ENCODE data around the gene PTH2R.
"Not testable (repeated sequence)": the region's sequence is repeated elsewhere in the genome, so short reads cannot be mapped to it uniquely, and the experiment has no call there.

Gene PTH2R

GRCh38 chr2:208406474-208407451 is at the start of gene PTH2R:
Gene PTH2R (plus strand): TSS chr2:208406792. CDS start chr2:208407044, 252 bp downstream.
- DNase-seq: no peak

- DNase-seq: no peak
Observed at GRCh38 chr2:208356846-208357574, 49.6 kb upstream of the PTH2R start.

GRCh38 chr2:208358758-208359631 is 47.6 kb upstream of the PTH2R start:
- no peak for DNase-seq

GRCh38 chr2:208359632-208359986 is 47.0 kb upstream of the PTH2R start:
- DNase-seq: no peak

DNA sequence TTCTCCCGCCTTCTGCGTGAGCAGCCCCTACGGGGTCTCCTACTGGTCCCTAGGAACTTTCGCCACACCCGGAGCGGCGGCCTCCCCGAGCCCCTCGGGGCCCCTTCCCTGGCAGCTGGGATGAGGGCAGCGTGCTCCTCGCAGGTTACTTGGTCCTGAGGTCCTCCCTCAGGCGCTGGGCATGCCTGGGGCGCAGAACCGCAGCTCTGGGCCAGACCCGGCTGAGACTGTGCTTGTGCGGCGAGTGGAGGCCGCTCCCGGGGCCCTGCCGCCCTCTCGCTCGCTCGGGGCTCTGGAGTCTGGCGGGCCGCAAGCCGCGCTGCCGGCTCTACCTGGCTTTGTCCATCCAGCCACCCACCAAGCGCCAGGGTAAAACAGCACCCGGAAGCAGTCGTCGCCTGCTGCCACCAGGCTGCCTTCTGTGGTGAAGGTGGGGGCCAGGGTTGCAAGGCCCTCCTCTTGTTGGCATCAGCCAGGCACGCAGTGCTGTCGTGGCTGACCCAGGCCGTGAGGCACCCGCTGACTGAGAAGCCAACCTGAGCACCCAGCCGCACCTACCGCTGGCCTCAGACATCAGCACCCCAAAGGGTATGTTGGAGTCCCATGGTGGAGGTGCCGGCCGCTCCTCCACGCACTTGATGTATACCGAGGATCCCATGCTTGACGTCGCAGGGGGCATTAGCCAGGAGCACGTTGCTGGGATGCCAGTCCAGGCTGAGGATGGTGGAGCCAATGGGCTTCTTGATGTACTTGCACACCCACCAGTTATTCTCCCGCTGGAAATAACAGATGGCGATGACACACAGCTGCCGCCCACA is 46.1 kb upstream of the PTH2R start:
- no peak for DNase-seq

DNA sequence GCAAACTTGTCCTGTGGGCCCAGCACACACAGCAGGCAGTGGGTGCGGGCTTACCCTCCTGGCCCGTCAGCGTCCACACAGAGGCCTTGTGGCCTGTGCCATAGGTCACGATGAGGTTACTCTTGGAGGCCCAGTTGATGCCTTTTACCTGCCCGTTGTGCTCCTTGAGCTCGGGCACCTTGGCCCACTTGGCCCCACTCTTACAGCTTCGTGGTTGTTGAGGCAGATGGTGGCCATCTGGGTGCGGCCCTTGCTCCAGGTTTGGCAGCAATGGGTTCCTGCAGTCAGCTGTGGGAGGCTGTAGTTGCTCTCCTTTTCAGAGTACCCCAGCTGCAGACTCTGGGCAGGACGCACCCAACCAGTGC is 45.5 kb upstream of the PTH2R start:
- DNase-seq: no peak

DNA sequence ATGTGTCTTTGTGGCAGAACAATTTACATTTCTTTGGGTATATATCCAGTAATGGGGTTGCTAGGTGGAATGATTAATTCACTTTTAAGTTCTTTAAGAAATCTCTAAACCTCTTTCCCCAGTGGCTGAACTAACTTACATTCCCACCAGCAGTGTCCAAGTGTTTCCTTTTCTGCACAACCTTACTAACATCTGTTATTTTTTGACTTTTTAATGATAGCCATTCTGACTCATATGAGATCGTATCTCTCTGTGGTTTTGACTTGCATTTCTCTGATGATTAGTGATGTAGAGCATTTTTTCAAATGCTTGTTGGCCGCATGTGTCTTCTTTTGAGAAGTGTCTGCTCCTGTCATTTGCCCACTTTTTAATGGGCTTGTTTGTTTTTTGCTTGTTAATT is 43.1 kb upstream of the PTH2R start:
- DNase-seq: no peak

- DNase-seq: no peak
Observed at GRCh38 chr2:208366215-208367127, 40.1 kb upstream of the PTH2R start.

- DNase-seq: no peak
Observed at GRCh38 chr2:208369091-208369490, 37.5 kb upstream of the PTH2R start.

DNA sequence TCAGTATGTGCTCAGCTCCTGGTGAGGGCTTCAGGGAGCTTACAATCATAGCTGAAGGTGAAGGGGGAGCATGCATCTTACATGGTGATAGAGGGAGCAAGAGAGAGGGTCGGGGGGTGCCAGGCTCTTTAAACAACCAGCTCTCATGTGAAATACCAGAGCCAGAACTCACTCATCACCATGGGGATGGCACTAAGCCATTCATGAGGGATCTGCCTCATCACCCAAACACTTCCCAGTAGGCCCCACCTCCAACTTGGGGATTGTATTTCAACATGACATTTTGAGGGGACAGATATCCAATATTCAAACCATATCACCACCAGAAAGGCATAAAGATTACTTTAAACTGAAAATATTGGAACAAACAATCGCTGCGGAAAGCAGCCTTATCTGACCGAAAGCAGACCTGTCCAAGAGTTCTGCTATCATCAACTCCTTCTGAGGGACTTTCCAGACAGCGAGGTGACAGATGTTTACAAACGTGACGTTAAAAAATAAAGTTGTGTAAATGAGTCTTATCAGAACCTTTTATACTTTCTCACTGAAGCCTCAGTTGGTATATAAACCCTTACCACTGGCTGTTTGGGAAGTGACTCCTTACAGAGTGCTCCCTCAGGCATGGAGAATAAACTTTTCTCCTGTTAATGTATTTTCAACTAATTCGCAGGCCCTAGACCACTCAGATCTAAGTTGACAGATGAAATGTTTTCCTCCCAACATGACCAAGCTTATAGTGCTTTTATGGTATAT is 35.5 kb upstream of the PTH2R start:
- DNase-seq: no peak

GRCh38 chr2:208371634-208371935 is 35.0 kb upstream of the PTH2R start:
- DNase-seq: no peak

GRCh38 chr2:208373460-208374089 is 33.0 kb upstream of the PTH2R start:
- peak; percentile 46 for DNase-seq

DNA sequence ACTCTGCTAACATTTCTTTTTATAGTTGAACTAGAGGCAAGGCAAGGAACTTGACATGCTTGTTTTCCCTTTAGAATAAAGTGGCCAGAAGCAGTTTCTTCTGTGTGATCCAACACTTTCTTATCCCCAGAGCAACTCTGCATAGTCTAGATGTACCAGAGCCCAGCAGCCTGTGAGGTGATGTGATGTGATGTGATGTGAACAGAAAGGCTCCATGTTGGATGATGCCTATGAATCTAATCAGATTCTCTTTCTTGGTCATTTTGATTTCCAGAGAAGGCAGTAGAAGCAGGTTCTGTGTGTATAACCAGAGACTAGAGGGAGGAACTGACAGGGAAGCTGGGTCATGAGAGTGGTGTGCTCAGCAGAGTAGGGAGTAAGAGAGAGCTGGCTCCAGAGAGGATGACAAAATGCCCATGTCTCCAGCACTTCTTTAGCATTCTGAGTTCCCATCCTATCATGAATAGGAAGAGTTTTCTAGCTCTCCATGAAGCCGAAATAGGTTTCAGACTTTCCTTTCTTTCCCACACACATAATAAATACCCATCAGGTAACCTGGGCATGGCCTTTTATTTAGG is 31.0 kb upstream of the PTH2R start:
- no peak for DNase-seq

GRCh38 chr2:208377344-208377860 is 29.2 kb upstream of the PTH2R start:
- DNase-seq: not testable (repeated sequence)

DNA sequence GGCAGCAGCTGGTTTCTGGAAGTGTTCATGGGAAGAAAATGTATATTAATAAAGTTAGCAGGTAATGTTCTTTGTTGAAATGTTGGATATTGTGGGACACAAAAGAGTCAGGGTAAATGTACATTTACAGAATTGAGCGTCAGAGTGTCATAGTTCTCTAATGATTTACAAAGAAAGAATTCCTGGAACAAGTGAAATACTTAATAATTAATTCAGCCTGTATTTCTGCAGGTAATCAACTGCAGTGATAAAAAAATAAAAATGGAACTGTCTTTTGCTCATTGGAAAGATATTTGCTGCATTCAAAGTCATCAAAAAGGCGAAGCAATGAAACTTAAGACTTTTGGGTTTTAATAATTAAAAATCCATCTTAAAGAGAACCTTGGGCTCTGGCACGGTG is 27.4 kb upstream of the PTH2R start:
- no peak for DNase-seq

DNA sequence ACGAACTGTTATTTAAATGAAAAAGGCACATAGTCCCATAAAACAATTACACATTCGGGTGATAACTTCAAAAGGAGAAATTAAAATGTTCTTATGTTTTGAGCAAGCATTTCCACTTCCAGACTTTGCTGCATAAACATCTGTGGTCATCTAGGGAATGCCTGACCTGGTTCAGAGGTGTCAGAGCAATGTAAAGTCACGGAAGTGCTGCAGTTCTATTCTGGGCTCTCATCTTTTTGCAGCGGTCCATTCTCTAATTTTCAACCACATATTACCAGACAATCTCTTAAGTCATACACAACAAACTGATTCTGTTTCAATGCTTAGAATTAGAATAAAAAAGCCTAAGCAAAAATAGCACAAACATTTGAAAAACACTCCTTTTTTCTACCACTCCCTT is 22.0 kb upstream of the PTH2R start:
- DNase-seq: no peak

DNA sequence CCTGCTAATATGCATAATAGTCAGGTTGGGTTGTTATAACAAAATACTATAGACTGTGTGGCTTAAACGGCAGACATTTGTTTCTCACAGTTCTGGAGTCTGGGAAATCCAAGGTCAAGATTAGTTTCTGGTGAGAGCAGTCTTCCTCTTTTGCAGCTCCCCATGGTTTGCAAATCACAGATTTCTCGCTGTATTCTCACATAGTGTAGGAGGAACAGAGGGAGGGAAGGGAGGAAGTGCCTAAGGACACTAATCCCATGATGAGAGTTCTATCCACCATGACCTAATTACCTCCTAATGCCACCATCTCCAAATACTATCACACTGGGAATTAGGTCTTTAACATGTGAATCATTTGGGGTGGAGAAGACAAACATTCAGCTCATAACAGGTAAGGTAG is 20.1 kb upstream of the PTH2R start:
- no peak for DNase-seq

DNA sequence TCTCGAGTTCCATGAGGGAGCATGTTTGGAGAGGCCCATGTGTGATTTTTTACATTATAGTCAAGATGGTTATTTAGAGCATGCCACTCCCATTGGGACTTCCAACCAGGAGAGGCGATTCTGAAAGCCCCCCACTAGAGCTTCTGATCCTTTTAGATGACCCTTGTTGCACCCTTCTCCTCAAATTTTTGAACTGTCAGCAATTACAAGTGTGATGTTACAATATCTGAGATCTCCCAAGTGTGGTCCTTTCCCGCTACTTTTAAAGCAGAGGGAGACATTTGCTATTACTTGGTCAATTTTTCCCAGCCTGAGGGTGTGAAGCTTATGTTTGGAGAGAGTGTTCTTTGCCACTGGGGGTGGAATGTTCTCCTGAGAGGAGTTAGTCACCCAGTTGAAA is 16.7 kb upstream of the PTH2R start:
- DNase-seq: no peak

GRCh38 chr2:208392300-208392699 is 14.3 kb upstream of the PTH2R start:
- DNase-seq: no peak
